ENCODE results near the gene SLC2A11.

- TF ChIP-seq, protein P1, sequence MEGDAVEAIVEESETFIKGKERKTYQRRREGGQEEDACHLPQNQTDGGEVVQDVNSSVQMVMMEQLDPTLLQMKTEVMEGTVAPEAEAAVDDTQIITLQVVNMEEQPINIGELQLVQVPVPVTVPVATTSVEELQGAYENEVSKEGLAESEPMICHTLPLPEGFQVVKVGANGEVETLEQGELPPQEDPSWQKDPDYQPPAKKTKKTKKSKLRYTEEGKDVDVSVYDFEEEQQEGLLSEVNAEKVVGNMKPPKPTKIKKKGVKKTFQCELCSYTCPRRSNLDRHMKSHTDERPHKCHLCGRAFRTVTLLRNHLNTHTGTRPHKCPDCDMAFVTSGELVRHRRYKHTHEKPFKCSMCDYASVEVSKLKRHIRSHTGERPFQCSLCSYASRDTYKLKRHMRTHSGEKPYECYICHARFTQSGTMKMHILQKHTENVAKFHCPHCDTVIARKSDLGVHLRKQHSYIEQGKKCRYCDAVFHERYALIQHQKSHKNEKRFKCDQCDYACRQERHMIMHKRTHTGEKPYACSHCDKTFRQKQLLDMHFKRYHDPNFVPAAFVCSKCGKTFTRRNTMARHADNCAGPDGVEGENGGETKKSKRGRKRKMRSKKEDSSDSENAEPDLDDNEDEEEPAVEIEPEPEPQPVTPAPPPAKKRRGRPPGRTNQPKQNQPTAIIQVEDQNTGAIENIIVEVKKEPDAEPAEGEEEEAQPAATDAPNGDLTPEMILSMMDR (IDR thresholded peaks at IDR 0.05; ENCODE audit: poor library complexity, severe bottlenecking): no peak
- TF ChIP-seq POLR2AphosphoS5 (IDR thresholded peaks at IDR 0.05) (no peak), EP300 (conservative IDR thresholded peaks at IDR 0.05; ENCODE audit: poor library complexity, severe bottlenecking) (no peak), SMC3 (conservative IDR thresholded peaks at IDR 0.05; ENCODE audit: poor library complexity) (no peak), EZH2 (IDR thresholded peaks at IDR 0.05; ENCODE audit: borderline replicate concordance, insufficient read depth, low read length, poor library complexity, severe bottlenecking) (no peak), REST (IDR thresholded peaks at IDR 0.05; ENCODE audit: borderline replicate concordance) (no peak), MXI1 (conservative IDR thresholded peaks at IDR 0.05; ENCODE audit: poor library complexity, severe bottlenecking) (no peak)
Observed at GRCh38 chr22:23912293-23912903, 54.7 kb downstream of the SLC2A11 start.
